ENCODE measurements around the gene PTPRN2. TPM values are rescaled to one million over a fixed set of nuclear protein-coding genes. Genes with fewer than 3 reads are reported as not detected.

PTPRN2 gene
- total RNA-seq, 2 experiments from 2014 or later, result 7.0 to 7.2 TPM

- H3K9me3 Mint-ChIP-seq (ENCODE audit: insufficient read depth), result no peaks in the 10 kb centered on the region
- POLR2A ChIA-PET, result no interaction called here
- H3K4me1 Mint-ChIP-seq (ENCODE audit: low read depth), result no peaks in the 10 kb centered on the region
- H3K4me3 Mint-ChIP-seq, result no peak overlapping the region
- ATAC-seq (no peak), DNase-seq (no peak)
- no peaks in the 10 kb centered on the region for H3K27me3 Mint-ChIP-seq (ENCODE audit: low read depth)
- H3K27ac Mint-ChIP-seq, result no peak overlapping the region
- H3K36me3 Mint-ChIP-seq (ENCODE audit: low read depth), result no peaks in the 10 kb centered on the region
- CTCF ChIA-PET, result no interaction called here
These were observed 874.0 kb downstream of the PTPRN2 start for GRCh38 chr7:157713591-157713990.

GRCh38 chr7:157712666-157713235 lies 874.9 kb downstream of the PTPRN2 start:
- Mint-ChIP-seq H3K27me3 (ENCODE audit: low read depth) (no peaks in the 10 kb centered on the region), H3K9me3 (ENCODE audit: insufficient read depth) (no peaks in the 10 kb centered on the region), H3K36me3 (ENCODE audit: low read depth) (no peaks in the 10 kb centered on the region), H3K4me1 (ENCODE audit: low read depth) (no peaks in the 10 kb centered on the region), H3K4me3 (no peak overlapping the region), H3K27ac (no peak overlapping the region)
- CTCF ChIA-PET, result no interaction called here
- POLR2A ChIA-PET, result no interaction called here
- ATAC-seq (no peak), DNase-seq (no peak)

GRCh38 chr7:157711353-157711888 lies 876.2 kb downstream of the PTPRN2 start:
- Mint-ChIP-seq H3K27ac (no peak overlapping the region), H3K36me3 (ENCODE audit: low read depth) (no peaks in the 10 kb centered on the region), H3K4me1 (ENCODE audit: low read depth) (no peaks in the 10 kb centered on the region), H3K9me3 (ENCODE audit: insufficient read depth) (no peaks in the 10 kb centered on the region), H3K27me3 (ENCODE audit: low read depth) (no peaks in the 10 kb centered on the region), H3K4me3 (no peak overlapping the region)
- CTCF ChIA-PET, result no interaction called here
- DNase-seq, result no peak
- ATAC-seq, result no peak
- POLR2A ChIA-PET, result no interaction called here

- no peaks in the 10 kb centered on the region for H3K4me1 Mint-ChIP-seq (ENCODE audit: low read depth)
- ATAC-seq, result no peak
- CTCF ChIA-PET, result no interaction called here
- no peak overlapping the region for H3K27ac Mint-ChIP-seq
- no peak overlapping the region for H3K4me3 Mint-ChIP-seq
- no peaks in the 10 kb centered on the region for H3K36me3 Mint-ChIP-seq (ENCODE audit: low read depth)
- POLR2A ChIA-PET, result no interaction called here
- no peaks in the 10 kb centered on the region for H3K27me3 Mint-ChIP-seq (ENCODE audit: low read depth)
- H3K9me3 Mint-ChIP-seq (ENCODE audit: insufficient read depth), result no peaks in the 10 kb centered on the region
- DNase-seq, result no peak
These were observed 877.2 kb downstream of the PTPRN2 start for GRCh38 chr7:157710396-157710795.

GRCh38 chr7:157709531-157710251 lies 877.9 kb downstream of the PTPRN2 start:
- CTCF ChIA-PET, result no interaction called here
- POLR2A ChIA-PET, result no interaction called here
- H3K9me3 Mint-ChIP-seq (ENCODE audit: insufficient read depth), result no peaks in the 10 kb centered on the region
- H3K27ac Mint-ChIP-seq, result no peak overlapping the region
- ATAC-seq (no peak), DNase-seq (no peak)
- no peaks in the 10 kb centered on the region for H3K4me1 Mint-ChIP-seq (ENCODE audit: low read depth)
- no peaks in the 10 kb centered on the region for H3K27me3 Mint-ChIP-seq (ENCODE audit: low read depth)
- H3K4me3 Mint-ChIP-seq, result no peak overlapping the region
- H3K36me3 Mint-ChIP-seq (ENCODE audit: low read depth), result no peaks in the 10 kb centered on the region

GRCh38 chr7:157708919-157709295 lies 878.7 kb downstream of the PTPRN2 start:
- DNase-seq (no peak), ATAC-seq (no peak)
- H3K4me1 Mint-ChIP-seq (ENCODE audit: low read depth), result no peaks in the 10 kb centered on the region
- H3K36me3 Mint-ChIP-seq (ENCODE audit: low read depth), result no peaks in the 10 kb centered on the region
- ChIA-PET CTCF (no interaction called here), POLR2A (no interaction called here)
- H3K27me3 Mint-ChIP-seq (ENCODE audit: low read depth), result no peaks in the 10 kb centered on the region
- H3K4me3 Mint-ChIP-seq, result no peak overlapping the region
- no peaks in the 10 kb centered on the region for H3K9me3 Mint-ChIP-seq (ENCODE audit: insufficient read depth)
- H3K27ac Mint-ChIP-seq, result no peak overlapping the region

GRCh38 chr7:157707983-157708918 lies 879.4 kb downstream of the PTPRN2 start:
- POLR2A ChIA-PET, result no interaction called here
- DNase-seq (no peak), ATAC-seq (no peak)
- H3K27ac Mint-ChIP-seq, result no peak overlapping the region
- no peaks in the 10 kb centered on the region for H3K36me3 Mint-ChIP-seq (ENCODE audit: low read depth)
- H3K4me1 Mint-ChIP-seq (ENCODE audit: low read depth), result no peaks in the 10 kb centered on the region
- H3K4me3 Mint-ChIP-seq, result no peak overlapping the region
- no peaks in the 10 kb centered on the region for H3K27me3 Mint-ChIP-seq (ENCODE audit: low read depth)
- CTCF ChIA-PET, result no interaction called here
- H3K9me3 Mint-ChIP-seq (ENCODE audit: insufficient read depth), result no peaks in the 10 kb centered on the region

- Mint-ChIP-seq H3K9me3 (ENCODE audit: insufficient read depth) (no peaks in the 10 kb centered on the region), H3K36me3 (ENCODE audit: low read depth) (no peaks in the 10 kb centered on the region), H3K4me3 (no peak overlapping the region), H3K27ac (no peak overlapping the region), H3K27me3 (ENCODE audit: low read depth) (peaks cover 7% of the 10 kb centered on the region), H3K4me1 (ENCODE audit: low read depth) (no peaks in the 10 kb centered on the region)
- POLR2A ChIA-PET, result no interaction called here
- ATAC-seq (no peak), DNase-seq (no peak)
- CTCF ChIA-PET, result no interaction called here
These were observed 883.3 kb downstream of the PTPRN2 start for GRCh38 chr7:157704365-157704764.

- Mint-ChIP-seq H3K4me3 (no peak overlapping the region), H3K36me3 (ENCODE audit: low read depth) (no peaks in the 10 kb centered on the region), H3K27me3 (ENCODE audit: low read depth) (peaks cover 10% of the 10 kb centered on the region), H3K4me1 (ENCODE audit: low read depth) (no peaks in the 10 kb centered on the region), H3K27ac (no peak overlapping the region), H3K9me3 (ENCODE audit: insufficient read depth) (no peaks in the 10 kb centered on the region)
- no peak for ATAC-seq
- ChIA-PET POLR2A (interaction anchor here (0.6 kb wide), 1 partner anchor 295 kb away, joined by 3 read pairs; no protein-coding TSS in a partner anchor), CTCF (no interaction called here)
- no peak for DNase-seq
These were observed 884.0 kb downstream of the PTPRN2 start for GRCh38 chr7:157703534-157704195.

- no peak for DNase-seq
- Mint-ChIP-seq H3K9me3 (ENCODE audit: insufficient read depth) (no peaks in the 10 kb centered on the region), H3K4me3 (no peak overlapping the region), H3K4me1 (ENCODE audit: low read depth) (no peaks in the 10 kb centered on the region), H3K36me3 (ENCODE audit: low read depth) (no peaks in the 10 kb centered on the region), H3K27ac (no peak overlapping the region), H3K27me3 (ENCODE audit: low read depth) (peaks cover 10% of the 10 kb centered on the region)
- ChIA-PET POLR2A (interaction anchor here (0.6 kb wide), 1 partner anchor 294 kb away, joined by 3 read pairs; no protein-coding TSS in a partner anchor), CTCF (no interaction called here)
- no peak for ATAC-seq
These were observed 884.5 kb downstream of the PTPRN2 start for GRCh38 chr7:157703131-157703530.

- H3K36me3 Mint-ChIP-seq (ENCODE audit: low read depth), result no peaks in the 10 kb centered on the region
- ChIA-PET CTCF (no interaction called here), POLR2A (no interaction called here)
- no peak overlapping the region for H3K27ac Mint-ChIP-seq
- H3K9me3 Mint-ChIP-seq (ENCODE audit: insufficient read depth), result no peaks in the 10 kb centered on the region
- ATAC-seq, result no peak
- no peaks in the 10 kb centered on the region for H3K4me1 Mint-ChIP-seq (ENCODE audit: low read depth)
- peaks cover 12% of the 10 kb centered on the region for H3K27me3 Mint-ChIP-seq (ENCODE audit: low read depth)
- DNase-seq, result no peak
- no peak overlapping the region for H3K4me3 Mint-ChIP-seq
These were observed 885.2 kb downstream of the PTPRN2 start for GRCh38 chr7:157702311-157703023.

Data from activated CD8-positive, alpha-beta T cell treated with anti-CD3 and anti-CD28 coated beads, Interleukin-2, amount 10 ng/mL, durations not matched to agents 7 days and 5 days (primary cell).